Measurements from ENCODE around the gene HIPK2.

The HIPK2 gene

DNA sequence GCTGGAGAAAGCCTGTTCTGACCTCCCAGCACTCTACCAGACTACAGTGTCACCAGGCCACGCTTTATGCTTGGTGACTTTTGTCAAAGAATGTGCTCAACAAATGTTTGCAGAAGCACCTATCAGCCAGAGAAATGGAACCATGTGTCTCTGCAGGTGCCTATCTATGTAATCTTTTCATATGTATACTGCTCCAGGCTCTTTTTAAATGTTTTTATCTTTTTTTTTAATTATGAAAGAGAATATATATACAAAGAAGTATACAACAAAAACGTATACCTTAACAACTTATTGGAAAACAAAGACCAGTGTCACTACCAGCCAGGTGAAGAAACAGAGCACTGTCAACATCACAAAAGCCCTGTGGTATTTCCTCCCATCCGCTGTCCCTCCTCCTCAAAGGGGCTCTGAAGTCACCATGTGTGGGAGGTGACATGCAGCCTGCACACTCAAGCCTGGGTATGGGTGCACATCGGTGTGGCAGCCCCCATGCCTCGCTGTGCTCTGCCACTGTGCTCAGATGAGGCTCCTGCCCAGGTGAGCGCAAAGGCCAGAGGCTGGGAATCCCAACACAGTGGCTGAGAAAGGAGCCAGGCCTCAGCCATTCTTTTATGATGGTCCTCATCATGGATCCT, 133.7 kb downstream of the HIPK2 start:
- no peaks in the 10 kb centered on the region for H3K9me3 ChIP-seq (ENCODE audit: insufficient read depth, low read depth, low read length)

DNA sequence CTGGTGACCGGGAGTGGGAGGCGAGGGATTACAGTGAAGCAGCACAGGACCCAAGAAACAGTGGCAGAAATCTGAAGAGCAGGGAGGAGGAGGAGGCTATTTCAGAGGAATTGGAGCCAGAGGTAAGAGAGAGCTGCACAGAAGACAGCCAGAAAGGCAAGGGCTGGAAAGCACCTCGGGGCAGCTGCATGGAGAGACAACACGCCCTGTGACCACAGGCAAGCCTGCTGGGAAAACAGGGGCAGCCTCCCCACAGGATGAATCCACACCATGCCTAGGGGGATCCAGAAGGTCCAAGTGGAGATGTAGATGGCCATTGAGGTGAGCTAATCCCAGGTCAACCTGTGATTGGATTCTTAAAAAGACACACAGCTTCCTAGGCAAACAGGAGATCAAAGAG, 135.5 kb downstream of the HIPK2 start:
- no peak overlapping the region for H3K9ac ChIP-seq (ENCODE audit: low read depth, low read length)
- no peaks in the 10 kb centered on the region for H3K36me3 ChIP-seq (ENCODE audit: insufficient read depth, low read length)
- H3K27me3 ChIP-seq (ENCODE audit: insufficient read depth, low read length): no peaks in the 10 kb centered on the region
- no peak overlapping the region for H3K4me3 ChIP-seq (ENCODE audit: low read length)
- H3K27ac ChIP-seq (ENCODE audit: low read depth, low read length): no peak overlapping the region
- H3K4me1 ChIP-seq (ENCODE audit: insufficient read depth, low read length): no peaks in the 10 kb centered on the region; the same call in 1 of the 2 replicates
- no peaks in the 10 kb centered on the region for H3K9me3 ChIP-seq (ENCODE audit: insufficient read depth, low read depth, low read length)
- 89% methylated on average over 4 of the region's 4 CpGs for WGBS

More for the DNA sequence above, 133.7 kb downstream of the HIPK2 start:
- Histone ChIP-seq H3K4me1 (ENCODE audit: insufficient read depth, low read length) (peaks cover 15% of the 10 kb centered on the region), H3K9ac (ENCODE audit: low read depth, low read length) (no peak overlapping the region; the same call in 1 of the 2 replicates), H3K27ac (ENCODE audit: low read depth, low read length) (no peak overlapping the region), H3K4me3 (ENCODE audit: low read length) (no peak overlapping the region), H3K36me3 (ENCODE audit: insufficient read depth, low read length) (no peaks in the 10 kb centered on the region), H3K27me3 (ENCODE audit: insufficient read depth, low read length) (no peaks in the 10 kb centered on the region)
- WGBS: 81% methylated on average over 6 of the region's 6 CpGs

DNA sequence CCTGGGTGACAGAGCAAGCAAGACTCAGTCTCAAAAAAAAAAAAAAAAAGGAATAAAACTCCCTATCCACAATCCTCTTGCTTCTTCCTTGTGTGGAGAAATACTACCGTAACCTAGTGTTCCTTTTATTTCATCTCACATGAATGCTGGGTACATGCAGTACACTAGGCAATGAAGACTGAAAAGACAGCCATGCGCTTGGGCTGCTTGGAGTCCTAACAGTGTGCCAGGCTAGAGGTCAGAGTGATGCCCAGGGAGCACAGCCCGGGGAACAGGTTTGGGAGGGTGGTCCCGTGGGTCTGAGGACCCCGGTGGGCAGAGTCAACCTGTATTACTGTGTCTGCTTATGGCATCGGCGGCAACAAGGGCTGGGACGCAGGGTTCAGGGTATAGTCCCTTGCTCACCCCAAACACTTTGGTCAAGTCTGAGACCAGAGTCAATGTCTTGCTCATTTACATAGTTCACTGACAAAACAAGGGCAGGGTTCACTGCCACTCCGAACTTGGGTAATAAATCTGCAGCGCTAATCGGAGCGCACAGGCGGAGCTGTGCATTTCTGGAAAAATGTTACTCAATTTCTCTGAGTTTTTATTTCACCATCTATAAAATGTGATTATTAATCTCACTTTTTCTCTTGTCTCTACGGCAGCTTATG, 136.3 kb downstream of the HIPK2 start:
- Histone ChIP-seq H3K27me3 (ENCODE audit: insufficient read depth, low read length) (no peaks in the 10 kb centered on the region), H3K4me3 (ENCODE audit: low read length) (no peak overlapping the region), H3K27ac (ENCODE audit: low read depth, low read length) (no peak overlapping the region), H3K4me1 (ENCODE audit: insufficient read depth, low read length) (no peaks in the 10 kb centered on the region; the same call in 1 of the 2 replicates), H3K9me3 (ENCODE audit: insufficient read depth, low read depth, low read length) (no peaks in the 10 kb centered on the region), H3K36me3 (ENCODE audit: insufficient read depth, low read length) (no peaks in the 10 kb centered on the region), H3K9ac (ENCODE audit: low read depth, low read length) (no peak overlapping the region)
- 95% methylated on average over 13 of the region's 14 CpGs for WGBS

DNA sequence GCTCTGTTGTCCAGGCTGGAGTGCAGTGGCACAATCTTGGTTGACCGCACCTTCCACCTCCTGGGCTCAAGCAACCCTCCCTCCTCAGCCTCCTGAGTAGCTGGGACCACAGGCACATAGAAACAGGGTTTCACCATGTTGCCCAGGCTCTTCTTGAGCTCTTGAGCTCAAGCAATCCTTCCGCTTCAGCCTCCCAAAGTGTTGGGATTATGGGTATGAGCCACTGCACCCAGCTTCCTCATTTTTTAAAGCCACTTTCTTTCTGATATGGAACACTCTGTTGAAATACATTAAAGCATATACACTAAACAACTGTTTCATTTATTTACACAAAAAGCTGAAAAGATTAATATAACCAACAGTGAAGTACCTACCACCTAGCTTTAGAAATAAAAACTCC, 137.1 kb downstream of the HIPK2 start:
- 94% methylated on average over 2 of the region's 2 CpGs for WGBS
- H3K9me3 ChIP-seq (ENCODE audit: insufficient read depth, low read depth, low read length): no peaks in the 10 kb centered on the region
- H3K36me3 ChIP-seq (ENCODE audit: insufficient read depth, low read length): no peaks in the 10 kb centered on the region
- no peak overlapping the region for H3K27ac ChIP-seq (ENCODE audit: low read depth, low read length)
- H3K27me3 ChIP-seq (ENCODE audit: insufficient read depth, low read length): no peaks in the 10 kb centered on the region
- H3K4me3 ChIP-seq (ENCODE audit: low read length): no peak overlapping the region
- H3K4me1 ChIP-seq (ENCODE audit: insufficient read depth, low read length): no peaks in the 10 kb centered on the region; the same call in 1 of the 2 replicates
- no peak overlapping the region for H3K9ac ChIP-seq (ENCODE audit: low read depth, low read length)

DNA sequence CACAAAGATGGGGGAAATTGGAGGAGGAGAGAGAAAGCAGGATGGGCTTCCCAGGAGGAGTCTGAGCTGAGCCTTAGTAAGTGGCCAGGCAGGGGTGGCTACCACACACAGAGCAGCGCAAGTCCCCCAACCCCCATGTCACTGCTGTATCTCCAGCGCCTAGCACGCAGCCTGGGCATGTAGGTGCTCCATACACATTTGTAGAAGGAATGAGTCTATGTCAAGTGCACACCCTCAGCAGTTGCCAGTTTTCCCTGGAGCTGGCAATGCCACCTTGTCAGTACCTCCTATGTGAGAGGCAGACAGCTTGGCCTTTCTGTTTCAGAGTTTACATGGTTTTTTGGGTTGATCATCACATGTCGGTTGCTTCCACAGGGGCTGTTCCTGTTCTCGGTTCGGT, 138.2 kb downstream of the HIPK2 start:
- Histone ChIP-seq H3K27me3 (ENCODE audit: insufficient read depth, low read length) (no peaks in the 10 kb centered on the region), H3K9me3 (ENCODE audit: insufficient read depth, low read depth, low read length) (no peaks in the 10 kb centered on the region), H3K4me1 (ENCODE audit: insufficient read depth, low read length) (no peaks in the 10 kb centered on the region; the same call in 1 of the 2 replicates), H3K4me3 (ENCODE audit: low read length) (no peak overlapping the region), H3K36me3 (ENCODE audit: insufficient read depth, low read length) (no peaks in the 10 kb centered on the region), H3K27ac (ENCODE audit: low read depth, low read length) (no peak overlapping the region), H3K9ac (ENCODE audit: low read depth, low read length) (no peak overlapping the region)
- 99% methylated on average over 6 of the region's 6 CpGs for WGBS

DNA sequence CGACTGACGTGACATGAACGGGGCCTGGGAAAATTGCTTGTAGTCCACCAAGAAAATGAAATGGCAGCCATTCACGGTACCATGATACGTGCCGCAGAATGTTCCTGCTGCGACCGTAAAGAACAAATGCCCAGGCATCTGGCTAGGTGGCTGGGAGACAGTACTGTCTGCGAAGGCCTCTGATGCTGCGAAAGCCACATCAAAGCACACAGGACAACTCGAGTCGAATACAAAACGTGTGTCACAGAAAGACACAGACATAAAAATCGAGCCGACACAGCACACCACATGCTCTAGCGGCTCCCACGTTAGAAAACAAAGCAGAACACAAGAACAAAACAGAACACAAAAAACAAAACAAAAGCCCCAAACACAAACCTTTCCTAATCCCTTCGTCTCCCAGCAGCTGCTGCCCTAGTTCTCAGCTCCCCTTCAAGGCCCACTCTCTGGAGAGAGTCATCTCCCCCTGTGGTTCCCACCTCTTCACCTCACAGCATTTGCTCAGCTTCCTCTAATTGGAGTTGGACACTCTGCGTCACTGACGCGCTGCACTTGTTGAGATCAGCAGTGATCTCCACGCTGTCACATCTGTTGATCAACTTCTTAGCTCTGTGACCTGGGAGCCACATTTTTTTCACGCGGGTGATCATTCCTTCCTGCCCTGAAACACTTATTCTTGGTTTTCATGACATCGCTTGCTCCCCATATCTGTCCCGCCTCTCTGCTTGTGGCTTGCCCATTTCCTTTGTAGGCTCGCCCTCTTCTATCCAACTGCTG, 142.1 kb downstream of the HIPK2 start:
- Histone ChIP-seq H3K9ac (ENCODE audit: low read depth, low read length) (no peak overlapping the region), H3K4me3 (ENCODE audit: low read length) (no peak overlapping the region), H3K27ac (ENCODE audit: low read depth, low read length) (no peak overlapping the region), H3K36me3 (ENCODE audit: insufficient read depth, low read length) (peaks cover 5% of the 10 kb centered on the region), H3K27me3 (ENCODE audit: insufficient read depth, low read length) (no peaks in the 10 kb centered on the region), H3K4me1 (ENCODE audit: insufficient read depth, low read length) (no peaks in the 10 kb centered on the region), H3K9me3 (ENCODE audit: insufficient read depth, low read depth, low read length) (no peaks in the 10 kb centered on the region)
- WGBS: 94% methylated on average over 27 of the region's 27 CpGs

DNA sequence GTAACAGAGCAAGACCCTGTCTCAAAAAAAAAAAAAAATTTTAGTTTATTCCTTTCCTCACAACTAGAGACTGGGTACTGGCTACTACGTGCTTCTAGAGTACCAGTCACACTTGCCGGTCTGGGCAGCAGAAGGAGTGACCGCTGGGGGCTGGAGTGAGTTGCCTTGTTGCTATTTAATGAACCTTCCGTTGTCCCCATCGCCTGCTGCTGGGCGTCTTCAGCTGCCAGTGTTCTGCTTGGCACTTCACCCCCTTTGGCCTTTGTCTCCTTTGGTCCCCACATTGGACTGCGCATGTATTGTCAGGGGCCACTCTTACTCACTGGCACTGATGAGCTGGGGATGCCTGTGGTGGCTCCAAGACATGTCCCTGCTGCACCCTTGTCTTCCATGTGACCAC, 143.7 kb downstream of the HIPK2 start:
- WGBS: 96% methylated on average over 7 of the region's 7 CpGs
- Histone ChIP-seq H3K27ac (ENCODE audit: low read depth, low read length) (no peak overlapping the region), H3K9ac (ENCODE audit: low read depth, low read length) (no peak overlapping the region), H3K9me3 (ENCODE audit: insufficient read depth, low read depth, low read length) (no peaks in the 10 kb centered on the region), H3K4me3 (ENCODE audit: low read length) (no peak overlapping the region), H3K4me1 (ENCODE audit: insufficient read depth, low read length) (no peaks in the 10 kb centered on the region), H3K27me3 (ENCODE audit: insufficient read depth, low read length) (no peaks in the 10 kb centered on the region), H3K36me3 (ENCODE audit: insufficient read depth, low read length) (peaks cover 8% of the 10 kb centered on the region)

DNA sequence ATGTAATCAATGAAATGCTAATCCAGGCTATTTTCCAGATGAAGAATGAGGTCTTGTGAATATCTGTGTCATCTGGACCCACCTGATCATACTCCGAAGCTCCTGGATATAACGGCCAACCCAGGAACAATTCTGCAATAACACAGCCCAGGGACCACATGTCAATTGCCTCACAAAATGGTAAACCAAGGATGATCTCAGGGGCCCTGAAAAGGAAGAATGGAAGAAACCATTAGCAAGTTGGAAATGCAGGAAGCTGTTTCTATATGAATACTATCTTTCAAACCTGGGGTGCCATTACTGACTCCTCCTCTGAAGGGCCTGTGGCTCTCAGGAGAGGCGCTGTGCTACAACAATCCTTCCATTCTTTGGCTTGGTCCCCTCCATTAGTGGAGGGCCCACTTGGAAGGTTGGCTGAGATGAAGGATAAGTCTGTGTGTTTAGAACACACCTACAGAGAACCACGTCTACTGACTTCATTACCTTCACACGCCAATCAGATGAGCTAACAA, 146.2 kb downstream of the HIPK2 start:
- peaks cover 3% of the 10 kb centered on the region; the same call in 1 of the 2 replicates for H3K4me1 ChIP-seq (ENCODE audit: insufficient read depth, low read length)
- no peak overlapping the region for H3K4me3 ChIP-seq (ENCODE audit: low read length)

DNA sequence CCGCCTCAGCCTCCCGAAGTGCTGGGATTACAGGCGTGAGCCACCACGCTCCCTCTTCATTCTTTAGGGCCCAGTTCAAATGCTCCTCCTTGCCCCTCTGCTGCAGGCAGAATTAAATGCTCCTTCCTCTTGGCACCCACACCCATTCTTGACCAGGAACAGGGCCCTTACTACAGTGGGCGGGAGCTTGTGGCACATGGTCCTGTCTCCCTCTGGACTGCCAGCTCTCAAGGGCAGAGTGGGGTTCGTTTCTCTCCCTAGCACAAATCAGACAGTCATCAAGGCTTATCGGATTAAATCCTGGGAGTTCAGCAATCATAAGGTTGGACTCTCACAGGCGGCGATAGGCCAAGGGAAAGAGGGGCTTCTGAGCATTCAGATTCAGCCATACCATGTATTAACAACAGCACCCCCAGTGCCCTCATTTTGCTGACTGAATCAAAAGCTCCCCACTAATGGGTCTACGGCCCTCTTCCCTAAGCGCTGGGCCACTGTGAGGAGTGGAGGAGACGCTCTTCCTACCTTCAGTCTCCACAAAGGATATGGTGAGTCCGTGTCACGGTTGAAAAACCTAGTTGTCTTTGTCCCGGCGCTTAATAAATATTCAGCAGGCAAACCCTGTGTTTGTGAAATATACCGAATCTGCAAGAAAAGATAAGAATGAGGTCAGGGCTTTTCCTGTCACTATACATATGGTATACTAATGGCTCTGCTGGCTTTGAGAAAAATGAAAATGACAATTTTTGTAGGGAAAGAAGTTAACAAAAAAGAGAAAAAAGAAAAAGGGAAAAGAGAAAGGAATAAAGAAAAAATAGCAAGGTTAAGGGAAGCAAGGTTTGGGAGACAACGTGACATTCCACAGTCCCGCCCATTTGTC, 146.9 kb downstream of the HIPK2 start:
- Histone ChIP-seq H3K27me3 (ENCODE audit: insufficient read depth, low read length) (no peaks in the 10 kb centered on the region), H3K4me1 (ENCODE audit: insufficient read depth, low read length) (peaks cover 4% of the 10 kb centered on the region; the same call in 1 of the 2 replicates), H3K9ac (ENCODE audit: low read depth, low read length) (no peak overlapping the region), H3K36me3 (ENCODE audit: insufficient read depth, low read length) (peaks cover 19% of the 10 kb centered on the region), H3K27ac (ENCODE audit: low read depth, low read length) (no peak overlapping the region), H3K9me3 (ENCODE audit: insufficient read depth, low read depth, low read length) (no peaks in the 10 kb centered on the region), H3K4me3 (ENCODE audit: low read length) (no peak overlapping the region)
- 94% methylated on average over 19 of the region's 19 CpGs for WGBS

More for the DNA sequence above, 146.2 kb downstream of the HIPK2 start:
- H3K27me3 ChIP-seq (ENCODE audit: insufficient read depth, low read length): no peaks in the 10 kb centered on the region
- no peak overlapping the region for H3K9ac ChIP-seq (ENCODE audit: low read depth, low read length)
- no peak overlapping the region for H3K27ac ChIP-seq (ENCODE audit: low read depth, low read length)
- WGBS: 95% methylated on average over 4 of the region's 5 CpGs
- H3K36me3 ChIP-seq (ENCODE audit: insufficient read depth, low read length): peaks cover 14% of the 10 kb centered on the region
- H3K9me3 ChIP-seq (ENCODE audit: insufficient read depth, low read depth, low read length): no peaks in the 10 kb centered on the region

DNA sequence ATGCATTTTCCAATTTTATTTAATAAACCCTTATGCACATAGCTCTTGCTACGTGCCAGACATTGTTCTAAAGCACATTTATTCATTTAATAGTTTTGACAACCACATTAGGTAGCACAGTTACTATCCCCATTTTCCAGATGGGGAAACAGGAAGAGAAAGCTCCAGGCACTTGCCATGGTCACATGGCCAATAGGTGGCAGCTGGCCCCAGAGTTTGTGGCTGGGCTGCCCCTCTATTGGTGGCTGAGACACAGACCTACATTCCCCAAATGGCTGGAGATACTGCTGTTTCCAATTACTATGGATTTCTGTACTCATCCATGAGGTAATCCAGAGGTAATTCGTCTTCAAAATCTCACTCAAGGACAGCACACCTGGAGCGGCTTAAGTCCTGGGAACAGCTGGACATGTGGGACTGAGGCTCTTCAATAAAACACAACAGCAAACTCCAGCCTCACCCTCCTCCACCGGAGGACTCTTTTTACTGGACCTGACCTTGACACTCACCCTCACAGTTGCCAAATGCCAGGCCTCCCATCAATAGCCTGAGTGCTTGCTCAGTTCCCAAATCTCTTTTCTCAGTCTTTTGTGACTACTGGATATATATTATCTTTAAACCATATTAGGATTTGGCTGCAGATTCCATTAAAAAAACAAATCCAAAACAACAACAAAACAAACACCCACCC, 148.3 kb downstream of the HIPK2 start:
- WGBS: 92% methylated on average over 4 of the region's 4 CpGs
- H3K27ac ChIP-seq (ENCODE audit: low read depth, low read length): no peak overlapping the region
- no peak overlapping the region for H3K9ac ChIP-seq (ENCODE audit: low read depth, low read length)
- peaks cover 24% of the 10 kb centered on the region for H3K36me3 ChIP-seq (ENCODE audit: insufficient read depth, low read length)
- H3K4me3 ChIP-seq (ENCODE audit: low read length): no peak overlapping the region
- no peaks in the 10 kb centered on the region for H3K27me3 ChIP-seq (ENCODE audit: insufficient read depth, low read length)
- H3K9me3 ChIP-seq (ENCODE audit: insufficient read depth, low read depth, low read length): no peaks in the 10 kb centered on the region
- H3K4me1 ChIP-seq (ENCODE audit: insufficient read depth, low read length): peaks cover 4% of the 10 kb centered on the region; the same call in 1 of the 2 replicates
